Posterior vena cava (tissue), 2 donors: ENCODE results near the gene ANXA10. TPM values are rescaled to one million over a fixed set of nuclear protein-coding genes. Genes with fewer than 3 reads are reported as not detected.

Experiments
- DNase-seq: peaks from one replicate; pipeline ENCODE4 v3.0.0-alpha.2; 2020; ENCODE audit warnings: low spot score
- intact Hi-C, 2 donors: fragments of 100-400 bp; cut with DNase I; formaldehyde crosslinking; loops; one replicate each; pipeline versions ENCODE4 v1.14.1 to v1.14.2; 2022 to 2023
- total RNA-seq, 2 donors: library from RNA; stranded (reverse); fragmentation: NEBNext Ultra II Directional; extraction: Animal tissue kit (Norgen Biotek cat#: 25700); gene quantifications; one replicate each; pipeline ENCODE4 v1.2.1, GENCODE V29; 2021
- donor health status: DM: yes; HTN: yes; CAD: no.
- donor health status: DM: yes; HTN: yes; CAD: no.

Gene ANXA10
- total RNA-seq, 2 donors from 2014 or later: not detected

DNA sequence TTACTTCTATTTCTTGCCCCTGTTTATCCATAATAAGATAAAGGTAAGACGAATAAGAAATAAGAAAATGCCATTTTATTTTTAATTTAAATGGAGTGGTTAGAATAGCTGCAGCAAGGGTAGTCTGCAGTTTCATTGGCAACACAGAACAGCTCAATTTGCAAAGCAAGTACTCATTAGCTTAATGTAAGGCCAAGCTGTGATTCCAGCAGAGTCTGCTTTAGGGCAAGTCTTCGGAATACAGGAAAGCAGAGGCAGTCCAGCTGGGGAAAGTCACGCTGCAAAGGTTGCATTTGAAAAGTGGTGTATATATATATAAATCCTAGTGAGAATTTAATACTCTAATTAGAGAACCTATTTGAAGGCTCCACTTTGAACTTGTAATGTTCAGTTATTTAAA, 59.0 kb downstream of the ANXA10 start:
- intact Hi-C loops: no loop called here
- DNase-seq: no peak

DNA sequence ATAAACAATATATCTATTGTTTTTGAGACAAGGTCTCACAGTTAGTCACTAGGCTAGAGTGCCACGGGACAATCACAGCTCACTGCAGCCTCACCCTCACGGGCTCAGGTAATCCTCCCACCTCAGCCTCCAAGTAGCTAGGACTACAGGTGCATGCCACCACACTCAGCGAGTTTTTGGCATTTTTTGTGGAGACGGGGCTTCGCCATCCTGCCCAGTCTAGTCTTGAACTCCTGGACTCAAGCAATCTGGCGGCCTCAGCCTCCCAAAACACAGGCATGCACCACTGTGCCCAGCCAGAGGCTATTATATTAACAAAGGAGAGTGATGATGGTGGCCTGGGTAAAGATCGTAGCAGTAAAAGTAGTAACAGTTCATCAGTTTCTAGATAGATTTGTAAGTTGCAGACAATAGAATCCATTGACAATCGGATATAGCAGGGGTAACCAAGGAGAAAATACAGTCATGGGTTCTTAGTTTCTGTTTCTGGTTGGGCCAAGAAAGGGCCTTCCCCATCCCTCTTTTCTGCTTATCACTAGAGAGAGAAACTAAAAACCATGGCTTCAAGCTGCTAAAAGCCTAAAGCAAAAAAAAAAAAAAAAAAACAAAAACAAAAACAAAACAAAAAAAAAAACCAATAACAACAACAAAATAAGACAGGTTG, 60.6 kb downstream of the ANXA10 start:
- intact Hi-C loops: no loop called here

DNA sequence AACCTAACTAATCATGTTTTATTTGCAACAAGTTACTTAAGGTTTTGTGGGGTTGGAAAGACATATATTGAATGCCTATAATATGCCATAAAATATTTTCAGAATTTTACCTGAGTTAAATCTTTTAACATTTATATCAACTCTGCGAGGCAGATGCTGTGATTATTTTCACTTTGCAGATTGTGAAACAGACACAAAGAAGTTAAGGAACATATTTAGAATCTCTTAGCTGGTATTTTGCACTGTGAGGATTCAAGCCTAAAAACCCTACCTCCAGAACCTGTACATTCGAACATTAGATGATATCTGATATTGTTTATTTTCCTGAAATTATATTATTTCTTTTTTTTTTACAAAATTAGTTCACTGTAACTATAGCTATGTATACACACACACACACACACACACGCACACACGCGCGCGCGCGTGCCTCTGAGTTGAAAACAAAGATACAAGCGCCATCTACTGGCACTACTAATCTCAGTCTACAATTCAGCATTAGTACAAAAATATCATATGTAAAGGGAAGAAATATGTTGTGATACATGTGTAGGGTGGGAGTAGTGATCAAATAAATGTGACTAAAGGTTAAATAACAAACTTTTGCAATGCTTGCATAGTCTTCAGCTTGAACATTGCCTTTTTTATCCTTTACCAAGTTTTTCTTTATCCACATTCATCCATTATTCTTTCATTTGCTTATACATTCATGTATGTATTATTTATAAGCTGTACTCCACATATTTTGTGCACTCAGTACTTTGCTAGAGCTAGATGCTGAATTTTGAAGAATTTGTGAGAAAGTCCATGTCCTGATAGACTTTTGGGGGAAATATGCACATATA, 61.5 kb downstream of the ANXA10 start:
- intact Hi-C loops: no loop called here
- peak; percentile 92 for DNase-seq

More for the DNA sequence above, 60.6 kb downstream of the ANXA10 start:
- DNase-seq: no peak

DNA sequence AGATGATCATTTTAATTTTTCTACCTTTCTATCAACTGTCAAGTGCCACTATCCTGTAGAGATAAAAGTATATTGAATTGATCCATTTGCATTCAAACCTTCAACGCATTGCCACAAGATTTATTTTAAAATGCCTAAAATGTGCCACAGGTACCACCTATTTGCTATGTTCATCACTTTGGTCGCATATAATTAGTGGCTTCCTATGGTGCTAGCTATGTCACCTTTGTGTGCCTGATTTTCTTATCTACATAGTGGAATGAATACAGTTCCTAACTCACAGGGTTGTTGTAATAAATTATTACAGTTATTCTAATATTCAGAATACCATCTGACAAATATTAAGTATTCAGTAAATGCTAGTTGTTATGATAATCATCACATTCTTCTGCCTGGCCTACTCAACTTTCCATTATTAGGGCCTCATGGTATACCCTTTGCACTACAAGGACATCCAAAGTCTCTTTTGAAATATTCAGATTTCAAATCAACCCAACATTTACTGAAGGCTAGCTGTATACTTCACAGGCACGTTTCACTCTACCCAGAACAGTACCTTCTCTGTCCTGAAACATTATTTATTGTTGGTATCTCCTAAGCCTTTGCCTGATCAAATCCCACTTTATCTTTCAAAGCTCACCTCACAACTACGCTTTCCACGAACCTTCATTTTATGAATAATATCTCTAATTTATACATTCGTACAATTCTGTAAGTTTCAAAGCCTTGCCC, 62.4 kb downstream of the ANXA10 start:
- intact Hi-C loops: no loop called here
- no peak for DNase-seq

DNA sequence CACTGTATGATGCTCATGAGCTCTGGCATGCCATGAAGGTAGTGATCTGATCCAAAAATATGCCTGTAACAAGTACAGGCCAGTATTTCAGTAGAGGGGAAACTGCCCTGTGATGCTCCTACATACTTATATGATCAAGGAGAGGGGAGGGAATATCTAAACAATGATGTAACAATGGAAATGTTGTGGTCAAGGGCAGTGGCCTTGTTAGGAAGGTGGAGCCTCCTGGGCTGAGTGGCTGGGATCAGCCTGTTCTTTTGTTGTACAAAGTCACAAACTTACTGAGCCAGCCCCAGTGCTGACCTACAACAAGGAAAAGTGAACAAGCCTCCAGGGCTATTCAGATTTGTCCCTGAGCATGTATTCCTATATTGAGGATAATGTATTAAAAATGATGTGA, 70.3 kb downstream of the ANXA10 start:
- DNase-seq: no peak
- intact Hi-C loops: no loop called here

DNA sequence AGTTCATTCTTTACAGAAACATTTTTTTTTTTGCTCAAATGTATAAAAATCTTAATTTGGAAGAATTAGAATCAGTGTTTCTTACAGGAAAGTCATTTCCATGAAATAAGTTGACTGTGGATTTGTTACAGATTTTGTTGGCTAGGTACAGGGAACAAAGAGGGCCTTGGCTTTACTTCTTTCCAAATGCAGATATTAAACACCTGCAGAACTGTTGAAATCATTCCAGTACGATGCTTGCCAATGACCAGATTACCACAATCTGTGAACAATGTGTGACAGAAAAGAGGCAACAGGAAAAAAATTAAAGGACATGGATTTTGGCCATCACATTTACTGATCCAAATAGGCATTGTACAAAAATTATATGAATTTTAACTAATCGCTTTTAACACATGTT, 70.8 kb downstream of the ANXA10 start:
- DNase-seq: no peak
- intact Hi-C loops: no loop called here

DNA sequence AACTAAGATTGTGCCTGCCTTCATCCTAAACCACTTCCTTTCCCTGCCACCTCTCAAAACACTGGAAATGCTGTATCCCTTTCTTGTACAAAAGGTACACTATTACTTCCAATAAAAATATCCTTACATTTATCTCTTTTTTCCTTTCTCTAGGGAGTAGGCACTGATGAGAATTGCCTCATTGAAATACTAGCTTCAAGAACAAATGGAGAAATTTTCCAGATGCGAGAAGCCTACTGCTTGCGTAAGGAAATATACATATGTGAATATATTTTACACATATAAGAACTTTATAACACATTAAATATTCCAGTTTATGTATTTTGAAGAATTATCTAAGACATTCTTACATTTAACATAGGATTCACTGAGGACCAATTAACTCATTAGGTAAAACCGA, 71.7 kb downstream of the ANXA10 start:
- DNase-seq: no peak
- intact Hi-C loops: no loop called here

DNA sequence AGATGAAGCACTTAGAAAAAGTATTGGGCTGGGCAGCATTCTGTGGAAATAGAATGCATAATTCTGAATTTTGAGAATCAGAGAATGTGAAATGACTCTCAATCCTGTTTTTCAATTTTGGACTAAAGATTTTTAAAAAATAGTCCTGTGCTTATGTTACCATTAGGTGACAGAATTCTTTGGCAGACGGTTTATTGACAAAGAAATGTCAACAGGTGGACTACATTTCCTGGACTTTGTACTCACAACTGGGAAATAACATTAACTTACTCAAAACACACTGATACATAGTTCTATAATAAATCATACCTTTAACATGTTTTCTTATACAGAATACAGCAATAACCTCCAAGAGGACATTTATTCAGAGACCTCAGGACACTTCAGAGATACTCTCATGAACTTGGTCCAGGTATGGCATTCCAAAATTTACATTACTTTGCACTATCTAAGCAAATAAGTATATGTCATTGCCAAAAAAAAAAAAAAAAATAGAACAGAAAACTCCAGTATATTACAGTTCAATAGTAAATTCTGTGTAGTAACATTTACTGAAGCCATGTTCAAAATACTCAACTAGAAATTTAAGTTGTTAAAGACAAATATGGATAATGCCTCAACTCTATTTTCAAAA, 72.7 kb downstream of the ANXA10 start:
- intact Hi-C loops: no loop called here
- no peak for DNase-seq

DNA sequence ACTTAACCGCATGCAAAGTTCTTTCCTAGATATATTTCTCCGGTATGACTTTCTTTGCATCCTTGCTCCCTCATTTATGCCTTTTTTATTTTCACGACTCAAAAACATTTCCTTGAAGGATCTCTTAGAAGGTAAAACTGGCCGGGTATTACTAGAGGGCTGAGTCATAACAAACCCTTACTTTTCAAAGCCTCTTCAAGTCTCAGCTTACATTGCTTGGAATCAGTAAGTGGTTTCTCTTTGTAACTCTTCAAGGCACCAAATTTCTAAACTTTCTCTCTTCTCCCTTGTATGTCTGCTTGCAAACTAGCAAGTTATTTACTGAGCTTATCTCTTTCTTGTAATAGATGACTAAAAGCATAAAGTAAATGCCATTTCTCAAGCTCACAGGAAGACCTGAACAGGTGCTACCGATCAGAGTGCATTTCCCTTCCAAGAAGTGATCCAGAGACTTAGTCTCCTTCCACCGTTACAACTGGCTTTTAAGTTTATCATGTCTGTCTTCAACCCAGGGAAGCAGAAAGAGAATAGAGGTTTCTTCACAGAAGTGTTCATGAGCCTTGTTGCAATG, 75.5 kb downstream of the ANXA10 start:
- no peak for DNase-seq
- intact Hi-C loops: no loop called here

DNA sequence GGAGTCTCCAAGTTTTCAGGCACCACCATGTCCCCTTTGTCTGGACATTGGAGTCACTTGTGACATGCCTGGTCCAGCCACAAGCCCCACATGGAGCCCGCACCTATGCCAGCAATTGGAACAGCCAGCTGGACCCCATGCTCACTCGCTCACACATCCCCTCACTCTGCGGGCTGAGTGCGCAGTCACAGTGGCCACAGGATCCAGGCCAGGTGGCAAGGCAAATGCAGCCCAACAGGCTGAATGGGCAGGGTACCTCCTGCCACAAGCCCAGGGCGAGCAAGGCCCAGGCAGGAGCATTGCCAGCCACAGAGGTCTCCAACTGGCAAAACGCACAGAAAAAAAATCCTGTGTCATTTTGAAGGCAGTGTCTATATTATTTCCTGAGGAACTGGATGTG, 82.0 kb downstream of the ANXA10 start:
- no peak for DNase-seq
- intact Hi-C loops: no loop called here

DNA sequence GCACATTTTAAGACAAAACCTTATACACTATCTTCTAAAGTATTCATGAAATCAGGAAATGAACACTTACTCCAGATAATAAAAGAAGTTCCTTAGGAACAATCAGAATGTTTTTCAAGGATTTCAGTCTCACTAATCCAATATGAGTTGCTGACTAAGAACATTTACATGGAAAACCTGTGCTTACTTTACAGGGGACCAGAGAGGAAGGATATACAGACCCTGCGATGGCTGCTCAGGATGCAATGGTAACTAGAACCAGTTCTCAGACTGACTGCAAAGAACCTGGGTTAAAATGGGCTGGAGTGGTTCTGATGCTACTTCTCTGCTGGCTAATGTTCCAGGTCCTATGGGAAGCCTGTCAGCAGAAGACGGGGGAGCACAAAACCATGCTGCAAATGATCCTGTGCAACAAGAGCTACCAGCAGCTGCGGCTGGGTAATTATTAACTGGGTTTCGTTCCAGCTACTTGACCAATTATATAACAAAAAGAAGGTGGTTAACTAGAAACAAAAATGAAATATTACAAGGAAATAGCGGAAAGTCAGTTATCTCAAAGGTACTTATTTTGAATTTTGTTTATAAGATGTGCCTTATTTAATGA, 85.3 kb downstream of the ANXA10 start:
- intact Hi-C loops: no loop called here
- DNase-seq: no peak

DNA sequence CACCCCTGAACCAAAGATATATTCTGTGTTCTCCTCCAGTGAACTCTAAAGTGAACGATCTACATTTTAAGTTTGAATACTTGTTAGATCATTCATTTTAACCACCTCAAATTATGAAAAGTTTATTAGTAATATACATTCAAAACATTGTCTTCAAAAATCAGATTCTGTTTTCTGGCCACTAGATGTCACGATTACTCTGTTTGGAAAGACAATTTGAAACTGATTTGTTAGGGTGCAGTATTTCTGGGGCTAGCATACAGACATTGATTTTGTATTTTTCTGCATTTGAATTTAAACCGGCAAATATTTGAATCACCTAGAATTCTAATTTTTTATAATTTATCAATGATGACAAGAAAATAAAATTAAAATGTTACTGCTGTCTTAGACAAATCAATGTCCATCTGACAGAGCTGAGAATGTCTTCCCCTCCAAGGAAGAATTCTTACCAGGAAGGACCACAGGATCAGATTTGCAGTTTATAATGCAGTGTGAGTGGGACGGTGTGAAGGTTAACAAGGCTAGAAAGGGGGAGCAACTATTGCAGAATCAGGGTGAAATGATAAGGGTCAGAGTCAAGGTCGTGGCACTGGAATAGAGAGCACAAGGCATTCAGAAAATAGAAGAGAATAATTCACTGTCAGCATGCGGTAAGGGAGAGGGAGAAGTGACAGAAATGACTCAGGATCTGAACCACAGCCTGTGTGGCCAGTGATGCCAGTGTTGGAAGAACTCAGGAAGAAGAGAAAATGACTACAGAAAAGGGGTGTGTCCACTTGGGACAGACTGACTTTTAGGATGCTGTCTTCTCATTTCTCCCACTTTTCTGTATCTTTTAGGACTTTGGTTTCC, 91.6 kb downstream of the ANXA10 start:
- intact Hi-C loops: no loop called here
- no peak for DNase-seq

DNA sequence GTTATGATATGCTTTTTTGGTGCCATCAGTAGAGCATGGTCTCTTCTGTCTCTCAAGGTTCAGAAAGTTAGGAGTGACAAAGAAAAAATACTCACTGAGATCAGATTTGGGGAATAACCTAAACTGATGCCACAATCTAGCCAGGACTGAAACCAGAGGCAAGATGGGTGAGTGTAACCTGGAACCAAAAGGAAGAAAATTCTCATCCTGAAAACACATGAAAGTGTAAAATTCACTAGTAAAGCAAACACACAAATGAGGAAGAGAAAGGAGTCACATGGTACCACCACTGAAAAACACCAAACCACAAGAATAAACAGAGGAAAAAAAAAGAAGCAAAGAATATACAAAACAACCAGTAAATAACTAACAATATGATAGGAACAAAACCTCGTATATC, 96.4 kb downstream of the ANXA10 start:
- intact Hi-C loops: no loop called here
- no peak for DNase-seq

DNA sequence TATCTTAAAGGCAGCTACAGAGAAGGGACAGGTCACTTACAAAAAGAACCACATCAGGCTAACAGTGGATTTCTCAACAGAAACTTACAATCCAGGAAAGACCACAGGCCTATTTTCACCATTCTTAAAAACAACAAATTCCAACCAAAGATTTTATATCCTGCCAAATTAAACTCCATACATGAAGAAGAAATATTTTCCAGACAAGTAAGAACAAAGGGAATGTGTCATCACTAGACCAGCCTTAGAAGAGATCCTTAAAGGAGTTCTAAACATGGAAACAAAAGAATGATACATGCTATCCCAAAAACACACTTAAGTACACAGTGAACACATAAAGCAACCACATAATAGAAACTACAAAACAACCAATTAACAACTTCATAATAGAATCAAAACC, 105.6 kb downstream of the ANXA10 start:
- no peak for DNase-seq
- intact Hi-C loops: no loop called here

DNA sequence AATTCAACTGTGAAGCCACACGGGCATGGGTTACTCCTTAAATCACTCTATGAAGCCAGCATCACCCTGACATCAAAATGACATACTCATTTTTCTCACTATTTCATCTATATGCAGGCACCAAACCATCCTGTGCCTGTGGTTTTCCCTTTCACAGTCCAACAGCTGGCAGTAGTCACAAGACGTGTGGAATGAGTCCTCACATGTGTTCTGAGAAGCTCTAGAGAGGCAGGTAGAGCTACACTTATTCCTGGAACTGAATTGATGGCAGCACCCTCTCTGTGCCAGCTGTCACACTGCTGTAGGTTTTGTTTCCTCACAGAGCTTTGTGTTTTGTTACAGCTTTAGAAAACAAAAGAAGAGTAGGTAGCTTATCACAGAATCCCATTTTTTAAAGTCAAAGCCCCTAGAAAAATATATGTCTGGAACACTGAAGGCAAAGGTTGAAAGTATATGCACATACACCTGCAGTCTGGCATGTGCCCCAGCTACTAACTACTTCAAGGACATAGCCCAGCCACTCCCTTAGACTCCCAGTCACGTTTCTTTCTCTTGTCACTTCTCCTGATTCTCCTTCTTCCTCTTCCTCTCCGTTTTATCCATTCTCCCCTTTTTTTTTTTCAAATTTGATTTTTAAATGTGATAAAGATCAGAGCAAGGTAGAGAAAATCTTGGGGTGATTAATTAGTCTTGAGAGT, 107.1 kb downstream of the ANXA10 start:
- DNase-seq: no peak
- intact Hi-C loops: no loop called here

DNA sequence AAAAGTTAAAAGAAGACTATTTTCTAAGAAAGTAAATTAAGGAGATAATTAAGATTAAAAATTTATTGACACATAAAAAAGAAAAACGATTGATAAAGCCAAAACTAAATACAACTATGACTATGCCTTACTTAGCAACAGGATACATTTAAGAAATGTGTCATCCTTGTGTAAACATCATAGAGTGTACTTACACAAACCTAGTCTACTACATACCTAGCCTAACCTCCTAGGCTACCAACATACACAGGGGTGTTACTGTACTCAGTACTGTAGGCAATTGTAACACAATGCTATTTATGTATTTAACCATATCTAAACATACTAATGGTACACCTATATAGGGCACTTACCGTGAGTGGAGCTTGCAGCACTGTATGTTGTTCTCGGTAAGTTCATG, 108.3 kb downstream of the ANXA10 start:
- intact Hi-C loops: no loop called here
- DNase-seq: no peak

DNA sequence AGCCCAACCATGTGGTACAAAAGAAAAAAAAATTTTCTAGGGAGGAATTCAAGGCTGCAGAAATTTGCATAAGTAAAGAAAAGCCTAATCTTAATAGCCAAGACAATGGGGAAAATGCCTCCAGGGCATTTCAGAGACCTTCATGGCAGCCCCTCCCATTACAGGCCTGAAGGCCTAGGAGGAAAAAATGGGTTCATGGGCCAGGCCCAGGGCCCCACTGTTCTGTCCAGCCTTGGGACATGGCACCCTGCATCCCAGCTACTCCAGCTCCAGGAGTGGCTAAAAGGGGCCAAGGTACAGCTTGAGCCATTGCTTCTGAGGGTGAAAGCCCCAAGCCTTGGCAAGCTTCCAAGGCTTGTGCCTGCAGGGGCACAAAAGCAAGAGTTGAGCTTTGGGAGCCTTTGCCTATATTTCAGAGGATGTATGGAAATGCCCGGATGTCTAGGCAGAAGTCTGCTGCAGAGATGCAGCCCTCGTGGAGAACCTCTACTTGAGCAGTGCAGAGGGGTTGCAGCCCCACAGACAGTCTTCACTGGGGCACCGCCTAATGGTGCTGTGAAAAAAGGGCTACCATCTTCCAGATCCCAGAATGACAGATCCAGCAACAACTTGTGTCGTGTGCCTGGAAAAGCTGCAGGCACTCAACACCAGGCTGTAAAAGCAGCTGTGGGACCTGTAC, 111.0 kb downstream of the ANXA10 start:
- no peak for DNase-seq
- intact Hi-C loops: no loop called here
